Osteoblast (primary cell): ENCODE data around the gene ZBTB37. TPM values are rescaled to one million over a fixed set of nuclear protein-coding genes. Genes with fewer than 3 reads are reported as not detected.

Source experiments
- DNase-seq: peaks from one replicate; pipeline ENCODE4 v3.0.0; 2011; ENCODE audit warnings: low spot score, mixed read lengths; ENCODE audit not compliant: insufficient read length; ENCODE audit errors: missing footprints
- H2AFZ ChIP-seq: 2 replicates; pipeline ENCODE4 v1.6.0; 2011; ENCODE audit warnings: mild to moderate bottlenecking, low read length
- H3K27ac ChIP-seq: 2 replicates; pipeline ENCODE4 v1.5.1; 2011; ENCODE audit warnings: mild to moderate bottlenecking, low read depth, low read length, moderate library complexity
- H3K27me3 ChIP-seq: 2 replicates; pipeline ENCODE4 v1.6.0; 2012; ENCODE audit warnings: mild to moderate bottlenecking, control low read depth, inconsistent platforms, low read length, moderate library complexity; ENCODE audit not compliant: insufficient read depth
- H3K36me3 ChIP-seq: 2 replicates; pipeline ENCODE4 v1.5.1; 2011; ENCODE audit warnings: mild to moderate bottlenecking, low read length, control low read depth, moderate library complexity; ENCODE audit not compliant: insufficient read depth
- H3K4me1 ChIP-seq: 2 replicates; pipeline ENCODE4 v1.5.1; 2011; ENCODE audit warnings: mild to moderate bottlenecking, low read length, control low read depth, moderate library complexity; ENCODE audit not compliant: insufficient read depth
- H3K4me2 ChIP-seq: 2 replicates; pipeline ENCODE4 v1.6.0; 2011; ENCODE audit warnings: mild to moderate bottlenecking, low read length; ENCODE audit not compliant: insufficient read depth
- H3K4me3 ChIP-seq: fragments of 200-600 bp; sonication (generic); 3 replicates; pipeline ENCODE4 v1.5.1; 2012; ENCODE audit warnings: mild to moderate bottlenecking, low read length, inconsistent platforms; ENCODE audit not compliant: insufficient read depth
- H3K79me2 ChIP-seq: 2 replicates; pipeline ENCODE4 v1.6.0; 2012; ENCODE audit warnings: mild to moderate bottlenecking, low read length, control low read depth, inconsistent platforms; ENCODE audit not compliant: insufficient read depth
- H3K9me3 ChIP-seq: 2 replicates; pipeline ENCODE4 v1.5.1; 2011; ENCODE audit warnings: low read depth, low read length, control low read depth
- H4K20me1 ChIP-seq: 2 replicates; pipeline ENCODE4 v1.6.0; 2012; ENCODE audit warnings: mild to moderate bottlenecking, low read length, control low read depth; ENCODE audit not compliant: insufficient read depth
- CTCF ChIP-seq: IDR thresholded peaks from 2 replicates; pipeline ENCODE4 v1.5.1; 2011; ENCODE audit warnings: mild to moderate bottlenecking, low read depth, low read length, moderate library complexity; ENCODE audit errors: extremely low read depth
- total RNA-seq: library from RNA; depleted of rRNA; stranded (reverse); fragments of >200 nt; gene quantifications from 2 replicates; pipeline ENCODE4 v1.2.3, GENCODE V29; 2012

ZBTB37 gene
- total RNA-seq, 1 donor, result 10.5 TPM

GRCh38 chr1:173917149-173917548 is 49.0 kb downstream of the ZBTB37 start, which contains the start of gene SERPINC1:
TSS of gene SERPINC1 (minus strand) at chr1:173917327. CDS start at chr1:173917259, 68 bp downstream.
- DNase-seq, result no peak
- Histone ChIP-seq H3K27ac (no peak within 1 kb of the TSS), H3K4me2 (no peak within 1 kb of the TSS), H3K4me1 (no peaks in the 10 kb centered on the region), H3K27me3 (no peaks in the 10 kb centered on the region), H4K20me1 (no peaks in the 10 kb centered on the region), H3K36me3 (no peaks in the 10 kb centered on the region), H3K9me3 (no peaks in the 10 kb centered on the region), H3K79me2 (no peaks in the 10 kb centered on the region), H3K4me3 (no peak within 1 kb of the TSS), H2AFZ (no peak within 1 kb of the TSS)
- no peak for TF ChIP-seq CTCF

- no peaks in the 10 kb centered on the region for H3K4me1 ChIP-seq
- no peak for TF ChIP-seq CTCF
- H3K9me3 ChIP-seq, result no peaks in the 10 kb centered on the region
- no peak overlapping the region for H2AFZ ChIP-seq
- H4K20me1 ChIP-seq, result no peaks in the 10 kb centered on the region
- no peaks in the 10 kb centered on the region for H3K36me3 ChIP-seq
- DNase-seq, result no peak
- H3K4me3 ChIP-seq, result no peak overlapping the region
- peaks cover 4% of the 10 kb centered on the region for H3K27me3 ChIP-seq
- no peak overlapping the region for H3K4me2 ChIP-seq
- H3K27ac ChIP-seq, result no peak overlapping the region
- H3K79me2 ChIP-seq, result no peaks in the 10 kb centered on the region
Measured at GRCh38 chr1:173917635-173918493, 49.7 kb downstream of the ZBTB37 start.

- Histone ChIP-seq H3K27me3 (peaks cover 4% of the 10 kb centered on the region), H3K9me3 (no peaks in the 10 kb centered on the region), H3K4me1 (no peaks in the 10 kb centered on the region), H4K20me1 (no peaks in the 10 kb centered on the region), H3K4me2 (no peak overlapping the region), H3K4me3 (no peak overlapping the region), H2AFZ (no peak overlapping the region), H3K36me3 (no peaks in the 10 kb centered on the region), H3K27ac (no peak overlapping the region), H3K79me2 (no peaks in the 10 kb centered on the region)
- DNase-seq, result no peak
- no peak for TF ChIP-seq CTCF
Measured at GRCh38 chr1:173920861-173921260, 52.7 kb downstream of the ZBTB37 start.
